Mesenchymal stem cell (in vitro differentiated cells and primary cell): ENCODE data around the gene RASAL2.

Experiments
- DNase-seq: peaks from one replicate; pipeline ENCODE4 v3.0.0-alpha.2; 2013
- H2AFZ ChIP-seq: one replicate; pipeline ENCODE4 v1.6.1; 2013; ENCODE audit warnings: low read depth, mild to moderate bottlenecking, control low read depth, inconsistent platforms, low read length, moderate library complexity
- H2AK5ac ChIP-seq: 2 replicates; pipeline ENCODE4 v1.6.1; 2013; ENCODE audit warnings: low read length, moderate library complexity, mild to moderate bottlenecking, inconsistent platforms; ENCODE audit not compliant: severe bottlenecking
- H2BK120ac ChIP-seq: one replicate; pipeline ENCODE4 v1.6.1; 2013; ENCODE audit warnings: low read depth, mild to moderate bottlenecking, inconsistent platforms, low read length, moderate library complexity
- H2BK12ac ChIP-seq, 2 experiments: one replicate each; pipeline ENCODE4 v1.6.1; 2013; ENCODE audit warnings: inconsistent platforms in 2 of 2, low read length in 2 of 2, mild to moderate bottlenecking in 2 of 2, moderate library complexity in 2 of 2, control low read depth in 1 of 2
- H2BK15ac ChIP-seq: one replicate; pipeline ENCODE4 v1.6.1; 2013; ENCODE audit warnings: mild to moderate bottlenecking, low read depth, inconsistent platforms; ENCODE audit not compliant: poor library complexity, severe bottlenecking
- H2BK5ac ChIP-seq: 2 replicates; pipeline ENCODE4 v1.6.1; 2013; ENCODE audit warnings: low read depth, mild to moderate bottlenecking, low read length, control low read depth, inconsistent platforms; ENCODE audit not compliant: poor library complexity, severe bottlenecking
- H3K14ac ChIP-seq, 2 experiments: one replicate each; pipeline ENCODE4 v1.6.1; 2013; ENCODE audit warnings: inconsistent platforms in 2 of 2, low read length in 2 of 2, control low read depth in 1 of 2, mild to moderate bottlenecking in 1 of 2, moderate library complexity in 1 of 2
- H3K18ac ChIP-seq, 2 experiments: one replicate each; pipeline ENCODE4 v1.6.1; 2013; ENCODE audit warnings: inconsistent platforms in 2 of 2, low read length in 2 of 2, control low read depth in 1 of 2, low read depth in 1 of 2, mild to moderate bottlenecking in 1 of 2
- H3K23ac ChIP-seq, 2 experiments: one replicate each; pipeline ENCODE4 v1.6.1; 2013; ENCODE audit warnings: inconsistent platforms in 2 of 2, low read length in 2 of 2, mild to moderate bottlenecking in 2 of 2, moderate library complexity in 2 of 2, control low read depth in 1 of 2
- H3K27ac ChIP-seq: 2 replicates; pipeline ENCODE4 v1.5.1; 2013; ENCODE audit warnings: mild to moderate bottlenecking, moderate library complexity, low read length, control low read depth, inconsistent platforms; ENCODE audit not compliant: poor library complexity, severe bottlenecking
- H3K27me3 ChIP-seq, 2 experiments: 2 replicates each; pipeline versions ENCODE4 v1.6.1 to v1.7.0; 2013; ENCODE audit warnings: low read length in 2 of 2, mild to moderate bottlenecking in 2 of 2, moderate library complexity in 2 of 2, control low read depth in 1 of 2, inconsistent platforms in 1 of 2; ENCODE audit not compliant: control insufficient read depth in 1 of 2, insufficient read depth in 1 of 2
- H3K36me3 ChIP-seq, 2 experiments: 2 replicates each; pipeline versions ENCODE4 v1.6.1 to v1.7.0; 2013; ENCODE audit warnings: low read length in 2 of 2, control low read depth in 1 of 2, inconsistent platforms in 1 of 2, low read depth in 1 of 2, mild to moderate bottlenecking in 1 of 2; ENCODE audit not compliant: insufficient read depth in 2 of 2, control insufficient read depth in 1 of 2
- H3K4ac ChIP-seq, 2 experiments: one replicate each; pipeline ENCODE4 v1.6.1; 2013; ENCODE audit warnings: inconsistent platforms in 2 of 2, low read length in 2 of 2, mild to moderate bottlenecking in 2 of 2, moderate library complexity in 2 of 2, control low read depth in 1 of 2, low read depth in 1 of 2
- H3K4me1 ChIP-seq: 2 replicates; pipeline ENCODE4 v1.6.1; 2013; ENCODE audit warnings: low read depth, low read length, control low read depth; ENCODE audit not compliant: control insufficient read depth, insufficient read depth
- H3K4me2 ChIP-seq: 2 replicates; pipeline ENCODE4 v1.6.1; 2013; ENCODE audit warnings: low read length, mild to moderate bottlenecking, inconsistent platforms; ENCODE audit not compliant: poor library complexity, severe bottlenecking
- H3K4me3 ChIP-seq, 2 experiments: 2 replicates each; pipeline versions ENCODE4 v1.5.1 to v1.7.0; 2013; ENCODE audit warnings: low read length in 2 of 2, mild to moderate bottlenecking in 2 of 2, control low read depth in 1 of 2, low read depth in 1 of 2; ENCODE audit not compliant: insufficient read depth in 1 of 2
- H3K79me1 ChIP-seq: replicated peaks from 2 replicates; pipeline ENCODE4 v1.6.1; 2013; ENCODE audit warnings: mild to moderate bottlenecking, control low read depth, low read length, inconsistent platforms; ENCODE audit not compliant: poor library complexity, severe bottlenecking
- H3K9ac ChIP-seq: 2 replicates; pipeline ENCODE4 v1.7.0; 2013; ENCODE audit warnings: mild to moderate bottlenecking, low read length, moderate library complexity
- H3K9me3 ChIP-seq: 2 replicates; pipeline ENCODE4 v1.7.0; 2013; ENCODE audit warnings: mild to moderate bottlenecking, low read length; ENCODE audit not compliant: control insufficient read depth
- H4K8ac ChIP-seq: one replicate; pipeline ENCODE4 v1.6.1; 2013; ENCODE audit warnings: inconsistent platforms, mild to moderate bottlenecking, low read length, moderate library complexity
- H4K91ac ChIP-seq: one replicate; pipeline ENCODE4 v1.6.1; 2013; ENCODE audit warnings: mild to moderate bottlenecking, low read length, inconsistent platforms
- WGBS: methylation state at CpG from one replicate; pipeline ENCODE4 v1.1.7; 2013; ENCODE audit warnings: mixed read lengths; 5-methylcytosine and 5-hydroxymethylcytosine counted together

The RASAL2 gene

GRCh38 chr1:178487070-178487615, 393.2 kb downstream of the RASAL2 start:
- Histone ChIP-seq H2BK15ac (no peak overlapping the region), H3K79me1 (no peaks in the 10 kb centered on the region), H2BK5ac (no peak overlapping the region), H3K4me2 (no peak overlapping the region), H3K36me3 (peaks cover 7 to 10% of the 10 kb centered on the region in 2 experiments), H4K8ac (no peak overlapping the region), H3K27ac (no peak overlapping the region), H2AK5ac (no peak overlapping the region), H3K4me3 (peak overlapping the region in 1 of 2 experiments; percentile 58), H2BK120ac (no peak overlapping the region), H3K9me3 (no peaks in the 10 kb centered on the region), H2BK12ac (no peak overlapping the region), H4K91ac (no peak overlapping the region), H3K27me3 (peaks cover 0 to 14% of the 10 kb centered on the region in 2 experiments), H3K18ac (no peak overlapping the region), H3K23ac (peak overlapping the region in 1 of 2 experiments; percentile 19), H3K4me1 (peaks cover 4% of the 10 kb centered on the region), H3K9ac (peak overlapping the region; percentile 60), H3K4ac (no peak overlapping the region), H3K14ac (no peak overlapping the region), H2AFZ (no peak overlapping the region)
- 93% methylated on average over 20 of the region's 20 CpGs for WGBS
- no peak for DNase-seq

DNA sequence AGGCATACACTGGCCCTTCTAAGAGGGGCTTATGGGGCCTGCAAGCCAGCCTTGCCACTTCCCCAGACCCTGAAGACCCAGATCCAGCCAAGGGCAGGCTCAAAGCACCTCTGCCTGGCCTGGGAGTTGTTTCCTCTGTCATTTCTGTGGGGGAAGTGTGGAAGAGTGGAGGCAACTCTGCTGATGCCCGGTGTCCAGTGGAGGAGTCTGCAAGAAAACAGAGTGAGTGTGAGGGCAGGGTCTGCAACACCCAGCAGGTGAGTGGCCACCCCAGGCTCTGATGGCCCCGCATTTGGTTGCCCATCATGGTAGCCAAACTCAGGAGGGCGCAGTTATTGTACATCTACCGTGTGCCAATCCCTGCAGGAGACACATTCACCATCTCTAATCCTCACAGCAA, 394.5 kb downstream of the RASAL2 start:
- no peak overlapping the region for H2BK12ac ChIP-seq
- H3K36me3 ChIP-seq, result peaks cover 0 to 6% of the 10 kb centered on the region in 2 experiments
- H3K14ac ChIP-seq, result peak overlapping the region in 1 of 2 experiments; percentile 64
- H3K27ac ChIP-seq, result no peak overlapping the region
- H3K79me1 ChIP-seq, result no peaks in the 10 kb centered on the region
- no peak overlapping the region for H3K18ac ChIP-seq
- no peak for DNase-seq
- no peak overlapping the region for H2BK120ac ChIP-seq
- H2AFZ ChIP-seq, result no peak overlapping the region
- H3K9me3 ChIP-seq, result no peaks in the 10 kb centered on the region
- no peak overlapping the region for H2BK5ac ChIP-seq
- H3K4me2 ChIP-seq, result no peak overlapping the region
- WGBS, result 94% methylated on average over 4 of the region's 4 CpGs
- H4K8ac ChIP-seq, result no peak overlapping the region
- no peak overlapping the region for H3K4me3 ChIP-seq
- no peak overlapping the region for H3K9ac ChIP-seq
- peaks cover 4% of the 10 kb centered on the region for H3K4me1 ChIP-seq
- no peak overlapping the region for H2BK15ac ChIP-seq
- no peak overlapping the region for H2AK5ac ChIP-seq
- peaks cover 0 to 14% of the 10 kb centered on the region in 2 experiments for H3K27me3 ChIP-seq
- no peak overlapping the region for H3K23ac ChIP-seq
- no peak overlapping the region for H3K4ac ChIP-seq
- H4K91ac ChIP-seq, result no peak overlapping the region

GRCh38 chr1:178489399-178489798, 395.5 kb downstream of the RASAL2 start:
- H3K23ac ChIP-seq, result no peak overlapping the region
- H3K9me3 ChIP-seq, result no peaks in the 10 kb centered on the region
- H2AK5ac ChIP-seq, result no peak overlapping the region
- no peaks in the 10 kb centered on the region for H3K79me1 ChIP-seq
- H3K4me1 ChIP-seq, result peaks cover 4% of the 10 kb centered on the region
- H3K4me3 ChIP-seq, result no peak overlapping the region
- no peak overlapping the region for H3K9ac ChIP-seq
- H3K14ac ChIP-seq, result no peak overlapping the region
- peaks cover 0 to 16% of the 10 kb centered on the region in 2 experiments for H3K27me3 ChIP-seq
- H2BK120ac ChIP-seq, result no peak overlapping the region
- H2BK12ac ChIP-seq, result no peak overlapping the region
- H2BK5ac ChIP-seq, result no peak overlapping the region
- H3K18ac ChIP-seq, result no peak overlapping the region
- H3K4me2 ChIP-seq, result no peak overlapping the region
- H3K36me3 ChIP-seq, result peaks cover 0 to 3% of the 10 kb centered on the region in 2 experiments
- no peak overlapping the region for H3K27ac ChIP-seq
- H2BK15ac ChIP-seq, result no peak overlapping the region
- no peak overlapping the region for H4K91ac ChIP-seq
- no peak for DNase-seq
- H4K8ac ChIP-seq, result no peak overlapping the region
- WGBS, result 94% methylated on average over 4 of the region's 4 CpGs
- no peak overlapping the region for H2AFZ ChIP-seq
- no peak overlapping the region for H3K4ac ChIP-seq

DNA sequence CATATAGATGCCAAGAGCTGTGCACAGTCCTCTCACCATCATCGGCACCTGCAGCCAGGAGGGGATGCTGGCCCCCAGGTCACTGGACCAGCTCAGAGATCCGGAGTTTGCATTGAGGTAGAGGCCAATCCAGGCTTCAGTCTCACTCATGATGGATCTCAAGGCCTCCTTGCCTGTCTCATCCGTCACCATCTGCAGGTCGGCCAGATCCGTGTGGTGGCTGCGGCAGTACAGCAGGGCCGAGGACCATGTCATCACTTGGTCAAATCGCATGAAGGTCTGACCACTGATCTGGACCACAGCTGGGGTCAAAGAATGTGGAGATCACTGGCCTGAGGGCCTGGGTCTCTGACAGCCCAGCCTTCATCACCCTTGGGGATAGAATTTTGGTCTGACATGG, 396.2 kb downstream of the RASAL2 start:
- H3K4me3 ChIP-seq, result no peak overlapping the region
- no peaks in the 10 kb centered on the region for H3K9me3 ChIP-seq
- H3K18ac ChIP-seq, result no peak overlapping the region
- DNase-seq, result no peak
- no peak overlapping the region for H4K91ac ChIP-seq
- no peak overlapping the region for H2BK12ac ChIP-seq
- H2BK5ac ChIP-seq, result no peak overlapping the region
- no peak overlapping the region for H2BK15ac ChIP-seq
- 96% methylated on average over 8 of the region's 8 CpGs for WGBS
- no peak overlapping the region for H3K4me2 ChIP-seq
- H2BK120ac ChIP-seq, result no peak overlapping the region
- H2AFZ ChIP-seq, result no peak overlapping the region
- H4K8ac ChIP-seq, result no peak overlapping the region
- peaks cover 0 to 3% of the 10 kb centered on the region in 2 experiments for H3K36me3 ChIP-seq
- no peak overlapping the region for H3K14ac ChIP-seq
- no peak overlapping the region for H3K9ac ChIP-seq
- H3K4ac ChIP-seq, result no peak overlapping the region
- no peak overlapping the region for H3K27ac ChIP-seq
- peaks cover 0 to 16% of the 10 kb centered on the region in 2 experiments for H3K27me3 ChIP-seq
- no peaks in the 10 kb centered on the region for H3K79me1 ChIP-seq
- no peak overlapping the region for H2AK5ac ChIP-seq
- no peak overlapping the region for H3K23ac ChIP-seq
- peaks cover 4% of the 10 kb centered on the region for H3K4me1 ChIP-seq
